Measurements from ENCODE around the gene COX8C.
"Not testable (repeated sequence)": the region's sequence is repeated elsewhere in the genome, so short reads cannot be mapped to it uniquely, and the experiment has no call there.

Gene COX8C

DNA sequence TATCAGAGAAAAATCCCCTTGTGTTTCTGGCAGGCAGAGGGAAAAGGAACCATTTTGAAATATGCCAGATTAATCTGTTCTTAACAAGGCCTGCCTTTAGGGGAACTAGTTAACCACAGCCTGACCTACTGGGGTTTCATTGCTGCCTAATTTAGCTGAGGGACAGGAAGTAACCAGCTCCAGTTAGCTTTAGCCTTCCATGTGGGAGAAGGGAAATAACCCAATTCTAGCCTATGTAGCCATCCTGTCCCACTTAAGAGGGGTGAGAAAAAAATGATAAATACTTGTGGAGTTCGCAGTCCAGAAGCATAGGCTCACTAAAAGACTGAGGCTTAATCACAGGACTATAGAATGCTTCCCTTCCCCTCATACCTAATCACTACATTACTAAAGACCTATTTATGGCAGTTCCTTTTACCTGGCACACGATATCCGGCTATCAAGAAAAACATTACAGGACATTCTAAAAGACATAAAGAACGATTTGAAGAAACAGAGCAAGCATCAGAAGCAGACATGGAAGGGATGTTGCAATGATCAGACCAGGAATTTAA lies 22.8 kb downstream of the COX8C start:
- DNase-seq (ENCODE audit: low read depth, low spot score): no peak

DNA sequence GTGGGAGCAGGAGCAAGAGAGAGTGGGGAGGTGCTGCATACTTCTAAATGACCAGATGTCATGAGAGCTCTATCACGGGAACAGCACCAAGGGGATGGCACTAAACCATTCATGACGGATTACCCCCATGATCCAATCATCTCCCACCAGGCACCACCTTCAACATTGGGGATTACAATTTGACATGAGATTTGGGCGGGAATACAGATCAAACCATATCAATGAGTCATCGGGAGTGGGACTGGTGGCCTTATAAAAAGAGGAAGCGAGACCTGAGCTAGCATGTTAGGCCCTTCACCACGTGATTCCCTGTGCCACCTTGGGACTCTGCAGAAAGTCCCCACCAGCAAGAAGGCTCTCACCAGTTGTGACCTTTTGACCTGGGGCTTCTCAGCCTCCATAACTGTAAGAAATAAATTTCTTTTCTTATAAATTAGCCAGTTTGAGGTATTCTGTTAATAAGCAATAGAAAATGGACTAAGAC lies 28.7 kb downstream of the COX8C start:
- DNase-seq (ENCODE audit: low read depth, low spot score): no peak

GRCh38 chr14:93379831-93380230 lies 32.8 kb downstream of the COX8C start:
- DNase-seq (ENCODE audit: low read depth, low spot score): no peak

GRCh38 chr14:93381644-93382043 lies 34.7 kb downstream of the COX8C start:
- DNase-seq (ENCODE audit: low read depth, low spot score): no peak

- DNase-seq (ENCODE audit: low read depth, low spot score): not testable (repeated sequence)
Measured at GRCh38 chr14:93384256-93384655, 37.3 kb downstream of the COX8C start.

DNA sequence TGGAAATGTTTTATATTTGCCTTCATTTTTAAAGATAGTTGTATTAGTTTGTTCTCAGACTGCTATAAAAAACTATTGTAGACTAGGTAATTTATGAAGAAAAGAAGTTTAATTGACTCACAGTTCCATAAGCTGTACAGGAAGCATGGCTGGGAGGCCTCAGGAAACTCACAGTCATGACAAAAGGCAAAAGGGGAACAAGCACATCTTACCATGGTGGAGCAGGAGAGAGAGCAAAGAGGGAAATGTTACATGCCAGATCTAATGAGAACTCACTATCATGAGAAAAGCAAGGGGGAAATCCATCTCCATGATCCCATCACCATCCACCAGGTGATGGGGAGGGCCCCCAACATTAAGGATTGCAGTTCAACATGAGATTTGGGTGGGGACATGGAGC lies 48.2 kb downstream of the COX8C start:
- DNase-seq (ENCODE audit: low read depth, low spot score): no peak

GRCh38 chr14:93396456-93396855 lies 49.5 kb downstream of the COX8C start:
- DNase-seq (ENCODE audit: low read depth, low spot score): no peak

Data from astrocyte of the hippocampus (primary cell).